Erythroblast (primary cell): ENCODE data around the gene NTSR1.

Source experiments
- GATA1 ChIP-seq: IDR thresholded peaks from 2 replicates; pipeline ENCODE4 v1.6.1; 2011; ENCODE audit warnings: low read depth, mild to moderate bottlenecking, control low read depth, low read length, moderate library complexity
- POLR2A ChIP-seq: IDR thresholded peaks from 2 replicates; pipeline ENCODE4 v1.6.1; 2011; ENCODE audit warnings: mild to moderate bottlenecking, low read length

DNA sequence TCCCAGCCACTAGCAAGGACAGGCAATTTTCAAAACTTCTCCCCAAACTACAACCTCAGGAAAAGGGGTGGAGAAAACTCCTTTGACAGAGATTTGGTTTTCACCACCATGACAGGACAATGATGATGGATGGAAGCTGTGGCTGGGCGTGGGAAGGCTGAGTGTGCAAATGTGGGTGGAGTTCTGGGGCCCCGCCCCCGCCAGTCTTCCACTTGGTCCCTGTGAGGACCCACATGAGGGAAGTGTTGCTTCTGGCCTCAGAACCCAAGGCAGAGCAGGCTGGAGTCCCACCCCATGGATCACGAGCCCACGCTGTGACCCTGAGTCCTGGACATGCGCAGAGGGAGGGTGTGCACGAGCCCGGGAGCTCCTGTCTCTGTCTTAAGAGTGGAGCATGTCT is 66.1 kb downstream of the NTSR1 start:
- TF ChIP-seq POLR2A (no peak), GATA1 (no peak)
